Panc1 (cell line): ENCODE measurements around the gene TMEM82. TPM values are rescaled to one million over a fixed set of nuclear protein-coding genes. Genes with fewer than 3 reads are reported as not detected.

Experiments
- ATAC-seq: fragments of 200-7000 bp; cut with Tn5 transposase; 2 replicates; pipeline ENCODE4 v1.9.1; 2020; ENCODE audit warnings: mild to moderate bottlenecking, moderate library complexity
- BruUV-seq: library from RNA; stranded (reverse); fragments of 400-500 nt; replicated peaks from 2 replicates; lab custom pipeline; 2021; lab: Mats Ljungman, UMichigan
- CTCF ChIA-PET: fragments of 300-600 bp; sonication (Branson Sonifier 250); formaldehyde crosslinking; loops from one replicate; lab custom pipeline; 2022; ENCODE audit warnings: antibody characterized with exemption; lab: Charles Lee
- POLR2A ChIA-PET: fragments of 300-600 bp; sonication (Branson Sonifier 250); formaldehyde crosslinking; loops from one replicate; lab custom pipeline; 2022; ENCODE audit warnings: antibody characterized with exemption; lab: Charles Lee
- DNase-seq: peaks from one replicate; pipeline ENCODE4 v3.0.0-alpha.2; 2010; ENCODE audit warnings: low read depth, low spot score
- H3K27ac ChIP-seq: 2 replicates; pipeline ENCODE4 v1.5.1; 2011; ENCODE audit warnings: mild to moderate bottlenecking, low read length, inconsistent platforms
- H3K27me3 ChIP-seq: fragments of 200-500 bp; sonication (Bioruptor generic); 2 replicates; pipeline ENCODE4 v1.6.0; 2014; ENCODE audit warnings: low read length, inconsistent platforms; ENCODE audit not compliant: control insufficient read depth, insufficient read depth
- H3K36me3 ChIP-seq: fragments of 200-500 bp; sonication (Bioruptor generic); 2 replicates; pipeline ENCODE4 v1.5.1; 2014; ENCODE audit warnings: inconsistent platforms, mild to moderate bottlenecking, low read length, moderate library complexity; ENCODE audit not compliant: control insufficient read depth, insufficient read depth
- H3K4me1 ChIP-seq: 2 replicates; pipeline ENCODE4 v1.5.1; 2011; ENCODE audit warnings: inconsistent platforms, mild to moderate bottlenecking, low read length, moderate library complexity; ENCODE audit not compliant: control insufficient read depth, insufficient read depth
- H3K4me3 ChIP-seq, 2 experiments: 2 replicates each; pipeline ENCODE4 v1.5.1; 2011 to 2012; ENCODE audit warnings: low read depth in 2 of 2, low read length in 2 of 2, mild to moderate bottlenecking in 2 of 2, inconsistent platforms in 1 of 2, moderate library complexity in 1 of 2
- H3K9me3 ChIP-seq: fragments of 200-500 bp; sonication (Bioruptor generic); 2 replicates; pipeline ENCODE4 v1.5.1; 2014; ENCODE audit warnings: low read depth, mild to moderate bottlenecking, inconsistent platforms, low read length, moderate library complexity; ENCODE audit not compliant: control insufficient read depth, insufficient read depth
- POLR2AphosphoS5 ChIP-seq: IDR thresholded peaks from 2 replicates; pipeline ENCODE4 v1.6.1; 2012; ENCODE audit warnings: mild to moderate bottlenecking, low read depth, low read length, moderate library complexity
- SIN3A ChIP-seq: IDR thresholded peaks from 2 replicates; pipeline ENCODE4 v1.6.1; 2012; ENCODE audit warnings: low read depth, mild to moderate bottlenecking, low read length, moderate library complexity, borderline replicate concordance; ENCODE audit not compliant: insufficient read depth
- TCF7L2 ChIP-seq: IDR thresholded peaks from 2 replicates; pipeline ENCODE4 v1.6.1; 2011; ENCODE audit warnings: mild to moderate bottlenecking, low read depth, low read length, inconsistent platforms
- in situ Hi-C: cut with HindIII; loops from 2 replicates; pipeline ENCODE4 v1.10.0; 2016; ENCODE audit warnings: low sequenced_read_pairs, low pct_unique_long_range_greater_than_20kb
- intact Hi-C: fragments of 100-400 bp; cut with micrococcal nuclease; formaldehyde crosslinking; loops from one replicate; pipeline ENCODE4 v1.10.0; 2022; ENCODE audit not compliant: unreplicated experiment
- total RNA-seq: library from RNA; stranded (reverse); gene quantifications from one replicate; pipeline ENCODE4 v1.2.1, GENCODE V29; 2021; ENCODE audit not compliant: unreplicated experiment
- TF ChIP-seq, protein P1 (sequence below), 2 experiments: IDR thresholded peaks; 2 replicates each; pipeline ENCODE4 v1.6.1; 2011 to 2012; ENCODE audit warnings: low read depth in 2 of 2, control low read depth in 1 of 2, low read length in 1 of 2, mild to moderate bottlenecking in 1 of 2, moderate library complexity in 1 of 2; ENCODE audit not compliant: insufficient read depth in 1 of 2
- TF ChIP-seq, protein P2 (sequence below): fragments of 450-650 bp; IDR thresholded peaks from 2 replicates; pipeline ENCODE4 v1.5.1; 2017; ENCODE audit warnings: mild to moderate bottlenecking

Gene TMEM82
- total RNA-seq, 1 experiment from 2014 or later = not detected

DNA sequence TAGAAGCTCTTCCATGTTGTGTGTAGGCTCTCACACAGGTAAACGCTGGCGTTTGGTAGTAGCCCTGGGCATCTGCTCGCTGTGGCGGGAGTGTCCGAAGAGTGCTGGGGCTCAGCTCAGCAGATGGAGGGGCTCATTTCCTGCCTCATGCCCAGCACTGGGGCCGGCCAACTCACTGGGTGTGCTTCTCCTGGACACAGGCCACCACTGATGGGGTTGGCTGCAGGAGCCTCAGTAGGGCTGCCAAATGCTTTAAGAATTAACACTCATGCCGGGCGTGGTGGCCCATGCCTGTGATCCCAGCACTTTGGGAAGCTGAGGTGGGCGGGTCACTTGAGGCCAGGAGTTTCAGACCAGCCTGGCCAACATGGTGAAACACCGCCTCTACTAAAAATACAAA lies 44.3 kb downstream of the TMEM82 start:
- no peak for TF ChIP-seq SIN3A
- TF ChIP-seq, protein P1, sequence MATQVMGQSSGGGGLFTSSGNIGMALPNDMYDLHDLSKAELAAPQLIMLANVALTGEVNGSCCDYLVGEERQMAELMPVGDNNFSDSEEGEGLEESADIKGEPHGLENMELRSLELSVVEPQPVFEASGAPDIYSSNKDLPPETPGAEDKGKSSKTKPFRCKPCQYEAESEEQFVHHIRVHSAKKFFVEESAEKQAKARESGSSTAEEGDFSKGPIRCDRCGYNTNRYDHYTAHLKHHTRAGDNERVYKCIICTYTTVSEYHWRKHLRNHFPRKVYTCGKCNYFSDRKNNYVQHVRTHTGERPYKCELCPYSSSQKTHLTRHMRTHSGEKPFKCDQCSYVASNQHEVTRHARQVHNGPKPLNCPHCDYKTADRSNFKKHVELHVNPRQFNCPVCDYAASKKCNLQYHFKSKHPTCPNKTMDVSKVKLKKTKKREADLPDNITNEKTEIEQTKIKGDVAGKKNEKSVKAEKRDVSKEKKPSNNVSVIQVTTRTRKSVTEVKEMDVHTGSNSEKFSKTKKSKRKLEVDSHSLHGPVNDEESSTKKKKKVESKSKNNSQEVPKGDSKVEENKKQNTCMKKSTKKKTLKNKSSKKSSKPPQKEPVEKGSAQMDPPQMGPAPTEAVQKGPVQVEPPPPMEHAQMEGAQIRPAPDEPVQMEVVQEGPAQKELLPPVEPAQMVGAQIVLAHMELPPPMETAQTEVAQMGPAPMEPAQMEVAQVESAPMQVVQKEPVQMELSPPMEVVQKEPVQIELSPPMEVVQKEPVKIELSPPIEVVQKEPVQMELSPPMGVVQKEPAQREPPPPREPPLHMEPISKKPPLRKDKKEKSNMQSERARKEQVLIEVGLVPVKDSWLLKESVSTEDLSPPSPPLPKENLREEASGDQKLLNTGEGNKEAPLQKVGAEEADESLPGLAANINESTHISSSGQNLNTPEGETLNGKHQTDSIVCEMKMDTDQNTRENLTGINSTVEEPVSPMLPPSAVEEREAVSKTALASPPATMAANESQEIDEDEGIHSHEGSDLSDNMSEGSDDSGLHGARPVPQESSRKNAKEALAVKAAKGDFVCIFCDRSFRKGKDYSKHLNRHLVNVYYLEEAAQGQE (IDR thresholded peaks at IDR 0.05; ENCODE audit: insufficient read depth in 1 of 2, low read depth in 2 of 2, low read length in 1 of 2) = no peak
- TF ChIP-seq POLR2AphosphoS5 = no peak
- TF ChIP-seq TCF7L2 = no peak
- TF ChIP-seq, protein P2, sequence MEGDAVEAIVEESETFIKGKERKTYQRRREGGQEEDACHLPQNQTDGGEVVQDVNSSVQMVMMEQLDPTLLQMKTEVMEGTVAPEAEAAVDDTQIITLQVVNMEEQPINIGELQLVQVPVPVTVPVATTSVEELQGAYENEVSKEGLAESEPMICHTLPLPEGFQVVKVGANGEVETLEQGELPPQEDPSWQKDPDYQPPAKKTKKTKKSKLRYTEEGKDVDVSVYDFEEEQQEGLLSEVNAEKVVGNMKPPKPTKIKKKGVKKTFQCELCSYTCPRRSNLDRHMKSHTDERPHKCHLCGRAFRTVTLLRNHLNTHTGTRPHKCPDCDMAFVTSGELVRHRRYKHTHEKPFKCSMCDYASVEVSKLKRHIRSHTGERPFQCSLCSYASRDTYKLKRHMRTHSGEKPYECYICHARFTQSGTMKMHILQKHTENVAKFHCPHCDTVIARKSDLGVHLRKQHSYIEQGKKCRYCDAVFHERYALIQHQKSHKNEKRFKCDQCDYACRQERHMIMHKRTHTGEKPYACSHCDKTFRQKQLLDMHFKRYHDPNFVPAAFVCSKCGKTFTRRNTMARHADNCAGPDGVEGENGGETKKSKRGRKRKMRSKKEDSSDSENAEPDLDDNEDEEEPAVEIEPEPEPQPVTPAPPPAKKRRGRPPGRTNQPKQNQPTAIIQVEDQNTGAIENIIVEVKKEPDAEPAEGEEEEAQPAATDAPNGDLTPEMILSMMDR = no peak
- no peak for DNase-seq
- POLR2A ChIA-PET = no interaction called here
- CTCF ChIA-PET = no interaction called here
- intact Hi-C loops (no loop called here), in situ Hi-C loops (no loop called here)
- Histone ChIP-seq H3K27me3 (no peaks in the 10 kb centered on the region), H3K27ac (no peak overlapping the region), H3K36me3 (no peaks in the 10 kb centered on the region), H3K4me1 (no peaks in the 10 kb centered on the region), H3K9me3 (no peaks in the 10 kb centered on the region), H3K4me3 (no peak overlapping the region)
- BruUV-seq = no TSS peak
- ATAC-seq = no peak; the same call in 1 of the 2 replicates

DNA sequence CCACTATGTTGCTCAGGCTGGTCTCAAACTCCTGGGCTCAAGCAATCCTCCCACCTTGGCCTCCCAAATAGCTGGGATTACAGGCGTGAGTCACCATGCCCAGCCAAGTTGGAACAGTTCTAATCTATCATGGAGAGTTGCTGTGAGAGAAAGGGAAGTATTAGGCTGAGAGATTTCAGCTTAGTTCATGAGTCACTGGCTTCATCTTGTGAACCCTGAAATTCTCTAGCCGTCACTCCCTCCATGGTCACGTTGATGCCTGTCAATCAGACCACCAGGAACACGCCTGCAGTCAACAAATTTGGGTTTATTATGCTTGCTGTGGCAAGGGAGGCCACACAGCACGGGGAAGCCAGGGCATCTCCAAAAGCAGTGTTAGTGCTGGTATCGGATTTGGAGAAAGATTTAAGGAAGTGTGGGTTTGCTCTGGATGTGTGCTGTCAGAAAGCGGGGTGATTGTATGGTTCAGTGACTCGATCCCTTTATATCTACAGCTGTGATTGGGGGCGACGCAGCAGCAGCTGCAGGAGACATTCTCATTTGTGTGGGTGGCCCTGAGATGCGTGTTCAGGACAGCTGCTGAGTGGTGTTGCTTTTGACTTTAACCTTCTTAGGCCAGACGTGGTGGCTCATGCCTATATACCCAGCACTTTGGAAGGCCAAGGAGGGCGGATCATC lies 46.5 kb downstream of the TMEM82 start:
- POLR2A ChIA-PET = no interaction called here
- Histone ChIP-seq H3K36me3 (no peaks in the 10 kb centered on the region), H3K4me3 (no peak overlapping the region), H3K27me3 (no peaks in the 10 kb centered on the region), H3K4me1 (peaks cover 9% of the 10 kb centered on the region), H3K27ac (no peak overlapping the region), H3K9me3 (no peaks in the 10 kb centered on the region)
- TF ChIP-seq SIN3A (no peak), POLR2AphosphoS5 (no peak)
- TF ChIP-seq, protein P1 (IDR thresholded peaks at IDR 0.05; ENCODE audit: insufficient read depth in 1 of 2, low read depth in 2 of 2, low read length in 1 of 2) = no peak
- TF ChIP-seq, protein P2 = no peak
- no peak for DNase-seq
- intact Hi-C loops = no loop called here
- ATAC-seq = no peak
- BruUV-seq = no TSS peak
- CTCF ChIA-PET = interaction anchor here (0.6 kb wide), 2 partner anchors 33 to 71 kb away, joined by 5 to 6 read pairs; no protein-coding TSS in a partner anchor
- in situ Hi-C loops = no loop called here
